Astrocyte (in vitro differentiated cells and primary cell): ENCODE data around the gene RNGTT.

Experiments
- EZH2 ChIP-seq: IDR thresholded peaks from 2 replicates; pipeline ENCODE4 v1.6.1; 2012; ENCODE audit warnings: mild to moderate bottlenecking, low read length, inconsistent platforms; ENCODE audit not compliant: insufficient read depth
- TF ChIP-seq, protein P1 (sequence below): IDR thresholded peaks from 2 replicates; pipeline ENCODE4 v1.5.1; 2011; ENCODE audit warnings: low read depth, mild to moderate bottlenecking, inconsistent platforms, low read length, moderate library complexity; ENCODE audit not compliant: insufficient read depth

GRCh38 chr6:88669475-88669874 lies 293.9 kb downstream of the RNGTT start:
- TF ChIP-seq, protein P1, sequence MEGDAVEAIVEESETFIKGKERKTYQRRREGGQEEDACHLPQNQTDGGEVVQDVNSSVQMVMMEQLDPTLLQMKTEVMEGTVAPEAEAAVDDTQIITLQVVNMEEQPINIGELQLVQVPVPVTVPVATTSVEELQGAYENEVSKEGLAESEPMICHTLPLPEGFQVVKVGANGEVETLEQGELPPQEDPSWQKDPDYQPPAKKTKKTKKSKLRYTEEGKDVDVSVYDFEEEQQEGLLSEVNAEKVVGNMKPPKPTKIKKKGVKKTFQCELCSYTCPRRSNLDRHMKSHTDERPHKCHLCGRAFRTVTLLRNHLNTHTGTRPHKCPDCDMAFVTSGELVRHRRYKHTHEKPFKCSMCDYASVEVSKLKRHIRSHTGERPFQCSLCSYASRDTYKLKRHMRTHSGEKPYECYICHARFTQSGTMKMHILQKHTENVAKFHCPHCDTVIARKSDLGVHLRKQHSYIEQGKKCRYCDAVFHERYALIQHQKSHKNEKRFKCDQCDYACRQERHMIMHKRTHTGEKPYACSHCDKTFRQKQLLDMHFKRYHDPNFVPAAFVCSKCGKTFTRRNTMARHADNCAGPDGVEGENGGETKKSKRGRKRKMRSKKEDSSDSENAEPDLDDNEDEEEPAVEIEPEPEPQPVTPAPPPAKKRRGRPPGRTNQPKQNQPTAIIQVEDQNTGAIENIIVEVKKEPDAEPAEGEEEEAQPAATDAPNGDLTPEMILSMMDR: no peak
- no peak for TF ChIP-seq EZH2
